WI38 (cell line): ENCODE measurements around the gene PLEKHG5.

Source experiments
- H3K4me3 ChIP-seq: 2 replicates; pipeline ENCODE4 v1.5.1; 2011; ENCODE audit warnings: low read depth, mild to moderate bottlenecking, control low read depth, low read length
- TF ChIP-seq, protein P1 (sequence below): IDR thresholded peaks from 2 replicates; pipeline ENCODE4 v1.5.1; 2012; ENCODE audit warnings: low read depth, mild to moderate bottlenecking, control low read depth, low read length

PLEKHG5 gene

DNA sequence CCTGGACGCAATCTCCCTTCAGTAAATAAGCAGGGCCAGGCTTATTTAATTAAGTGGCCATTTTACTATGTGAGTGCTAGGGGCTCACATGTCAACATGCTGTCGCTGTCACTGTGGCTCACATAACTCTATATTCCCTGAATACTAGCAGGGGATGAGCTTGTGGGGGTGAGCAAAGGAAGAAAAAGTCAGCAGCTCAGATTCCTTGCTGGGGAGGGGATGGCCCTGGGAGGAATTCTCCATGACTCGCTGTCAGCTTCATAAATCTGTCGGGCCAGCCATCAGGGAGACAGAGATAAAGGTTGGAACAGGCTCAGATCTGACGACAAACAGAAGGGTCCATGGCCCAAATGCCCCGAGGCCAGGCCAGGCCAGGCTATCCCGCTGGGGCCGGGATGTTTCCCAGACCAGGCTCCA lies 26.0 kb upstream of the PLEKHG5 start:
- no peak overlapping the region for H3K4me3 ChIP-seq
- TF ChIP-seq, protein P1, sequence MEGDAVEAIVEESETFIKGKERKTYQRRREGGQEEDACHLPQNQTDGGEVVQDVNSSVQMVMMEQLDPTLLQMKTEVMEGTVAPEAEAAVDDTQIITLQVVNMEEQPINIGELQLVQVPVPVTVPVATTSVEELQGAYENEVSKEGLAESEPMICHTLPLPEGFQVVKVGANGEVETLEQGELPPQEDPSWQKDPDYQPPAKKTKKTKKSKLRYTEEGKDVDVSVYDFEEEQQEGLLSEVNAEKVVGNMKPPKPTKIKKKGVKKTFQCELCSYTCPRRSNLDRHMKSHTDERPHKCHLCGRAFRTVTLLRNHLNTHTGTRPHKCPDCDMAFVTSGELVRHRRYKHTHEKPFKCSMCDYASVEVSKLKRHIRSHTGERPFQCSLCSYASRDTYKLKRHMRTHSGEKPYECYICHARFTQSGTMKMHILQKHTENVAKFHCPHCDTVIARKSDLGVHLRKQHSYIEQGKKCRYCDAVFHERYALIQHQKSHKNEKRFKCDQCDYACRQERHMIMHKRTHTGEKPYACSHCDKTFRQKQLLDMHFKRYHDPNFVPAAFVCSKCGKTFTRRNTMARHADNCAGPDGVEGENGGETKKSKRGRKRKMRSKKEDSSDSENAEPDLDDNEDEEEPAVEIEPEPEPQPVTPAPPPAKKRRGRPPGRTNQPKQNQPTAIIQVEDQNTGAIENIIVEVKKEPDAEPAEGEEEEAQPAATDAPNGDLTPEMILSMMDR: no peak

DNA sequence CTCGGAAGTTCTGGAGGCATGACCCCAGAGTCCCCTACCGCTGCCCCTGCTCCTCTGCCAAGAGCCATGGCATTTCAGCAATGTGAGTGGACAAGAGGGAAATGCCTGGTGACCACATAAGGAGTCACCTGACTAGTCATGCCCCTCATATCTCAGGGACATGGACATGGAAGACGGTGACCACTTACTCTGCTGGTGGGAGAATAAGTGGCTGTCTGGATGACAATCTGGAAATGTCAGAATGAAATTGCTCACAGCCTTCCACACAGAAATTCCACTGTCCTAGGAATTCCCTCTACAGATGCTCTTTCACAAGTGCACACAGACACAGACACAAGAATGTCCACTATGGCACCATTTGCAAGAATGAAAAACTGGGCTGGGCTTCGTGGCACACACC lies 24.3 kb upstream of the PLEKHG5 start:
- TF ChIP-seq, protein P1: no peak
- no peak overlapping the region for H3K4me3 ChIP-seq

DNA sequence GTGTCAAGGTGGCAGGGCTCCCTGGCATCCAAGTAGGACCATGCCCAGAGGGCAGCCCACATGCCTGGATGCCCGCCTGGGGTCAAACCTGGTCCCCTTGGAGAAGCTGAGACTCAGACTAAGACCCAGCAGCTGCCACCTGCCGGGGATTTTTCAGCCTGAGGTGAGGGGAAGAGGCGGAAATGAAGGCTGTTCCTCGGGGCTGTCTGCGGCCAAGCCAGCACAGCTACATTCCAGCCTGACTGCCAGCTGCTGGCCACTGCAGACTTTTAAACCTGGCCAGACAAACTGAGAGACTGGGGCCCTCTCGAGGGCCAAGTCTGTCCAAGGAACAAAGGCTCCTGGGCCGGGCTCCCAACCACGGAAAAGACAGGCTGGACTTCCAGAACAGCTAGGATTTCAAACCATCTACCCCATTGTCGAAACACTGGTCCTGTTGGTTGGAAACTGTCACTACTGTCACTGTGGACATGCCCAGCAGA lies 21.9 kb upstream of the PLEKHG5 start:
- H3K4me3 ChIP-seq: no peak overlapping the region
- TF ChIP-seq, protein P1: no peak

DNA sequence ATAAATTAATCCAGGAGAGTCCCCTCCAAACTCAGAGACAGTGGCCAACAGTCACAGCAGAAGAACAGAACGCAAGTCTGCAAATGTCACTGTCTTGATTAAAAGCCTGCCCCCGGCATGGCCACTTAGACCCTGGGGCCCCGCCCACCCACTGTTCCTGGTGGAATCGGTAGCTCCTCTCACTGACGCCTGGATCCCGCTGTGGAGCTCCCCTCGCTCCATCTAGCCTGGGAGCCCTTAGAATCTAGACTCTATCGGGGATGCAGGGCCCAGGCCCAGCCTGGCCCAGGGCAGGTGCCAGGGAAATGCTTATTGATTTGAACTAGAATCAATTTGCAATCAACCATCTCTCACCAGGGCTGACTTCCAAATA lies 21.4 kb upstream of the PLEKHG5 start:
- no peak overlapping the region for H3K4me3 ChIP-seq
- TF ChIP-seq, protein P1: no peak

DNA sequence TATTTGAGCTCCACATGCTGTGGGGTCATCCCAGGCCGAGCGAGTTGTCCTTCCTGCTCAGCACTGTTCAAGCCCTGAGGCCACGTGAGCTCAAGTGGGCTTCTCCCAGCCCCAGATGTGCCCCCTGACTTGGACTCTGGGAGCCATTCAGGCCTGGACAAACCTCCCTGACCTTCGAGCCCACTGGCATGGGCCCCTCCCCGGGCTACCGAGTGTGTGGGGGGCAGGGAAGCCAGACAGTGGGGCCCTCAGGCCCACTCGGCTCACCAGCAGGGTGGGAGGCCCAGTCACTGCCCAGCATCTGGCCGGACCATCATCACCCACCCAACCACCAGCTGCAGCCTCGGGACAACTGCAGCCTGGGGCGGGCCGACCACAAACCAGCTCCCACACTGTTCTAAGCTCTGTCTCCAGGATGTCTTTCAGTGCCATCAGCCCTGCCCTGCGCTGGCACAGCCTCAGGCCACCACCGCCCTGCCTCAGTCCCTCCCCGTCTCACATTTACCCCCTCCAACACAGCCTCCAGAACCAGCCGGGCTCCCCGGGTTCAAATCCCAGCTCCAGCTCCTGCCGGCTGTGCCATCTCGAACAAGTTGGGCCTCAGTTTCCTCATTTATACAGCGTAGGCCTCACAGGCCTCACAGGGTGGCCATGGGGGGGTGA lies 20.9 kb upstream of the PLEKHG5 start:
- no peak overlapping the region for H3K4me3 ChIP-seq
- TF ChIP-seq, protein P1: no peak

DNA sequence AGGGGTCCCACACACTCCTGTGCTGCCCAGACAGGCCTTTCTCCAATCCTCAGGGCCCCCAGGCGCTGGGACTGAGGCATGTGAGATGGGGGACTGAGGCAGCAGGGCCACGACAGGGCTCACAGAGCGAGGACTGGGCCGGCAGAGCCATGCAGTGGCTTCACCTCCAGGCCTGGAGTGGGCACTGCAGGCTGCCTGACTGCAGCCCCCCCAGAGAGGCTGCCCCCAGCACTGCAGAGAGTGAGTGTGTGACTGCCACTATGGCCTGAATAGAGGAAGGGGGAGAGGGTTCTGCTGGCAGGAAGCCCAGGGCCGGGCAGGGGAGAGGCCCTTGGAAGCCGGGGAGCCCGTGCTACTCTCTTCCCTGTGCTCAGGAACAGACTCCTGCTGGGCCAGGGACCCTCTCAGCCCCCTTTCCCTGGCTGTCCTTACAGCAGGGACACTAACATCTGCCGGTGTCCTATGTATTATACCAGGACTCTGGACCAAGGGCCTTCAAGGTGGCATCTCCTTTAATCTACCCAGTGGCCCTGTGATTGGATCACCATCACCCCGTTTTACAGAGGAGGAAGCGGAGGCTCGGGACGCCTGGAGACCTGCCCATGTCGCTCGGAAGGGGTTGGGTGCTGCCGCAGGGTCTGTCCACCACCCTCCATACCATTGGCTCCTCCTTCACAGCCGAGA lies 20.2 kb upstream of the PLEKHG5 start:
- TF ChIP-seq, protein P1: no peak
- no peak overlapping the region for H3K4me3 ChIP-seq

DNA sequence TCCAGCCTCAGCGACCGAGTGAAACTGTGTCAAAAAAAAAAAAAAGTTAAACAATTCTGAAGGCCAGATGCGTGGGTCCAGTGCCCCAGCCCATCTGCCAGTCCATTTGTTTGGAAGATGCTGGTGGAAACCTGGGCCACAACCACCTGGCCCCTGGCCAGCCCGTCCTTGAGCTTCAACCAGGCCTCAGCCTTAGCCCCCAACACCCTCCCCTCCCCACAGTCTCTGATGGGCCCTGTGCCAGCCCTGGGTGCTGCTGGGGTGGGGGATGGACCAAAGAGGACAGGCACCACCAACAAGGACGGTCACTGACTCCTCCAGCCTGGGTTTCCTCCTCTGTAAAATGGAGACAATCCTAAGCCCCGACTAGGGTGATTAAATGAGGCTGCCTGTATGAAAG lies 19.6 kb upstream of the PLEKHG5 start:
- TF ChIP-seq, protein P1: no peak
- H3K4me3 ChIP-seq: no peak overlapping the region
